ENCODE measurements around the gene ATP9A.

DNA sequence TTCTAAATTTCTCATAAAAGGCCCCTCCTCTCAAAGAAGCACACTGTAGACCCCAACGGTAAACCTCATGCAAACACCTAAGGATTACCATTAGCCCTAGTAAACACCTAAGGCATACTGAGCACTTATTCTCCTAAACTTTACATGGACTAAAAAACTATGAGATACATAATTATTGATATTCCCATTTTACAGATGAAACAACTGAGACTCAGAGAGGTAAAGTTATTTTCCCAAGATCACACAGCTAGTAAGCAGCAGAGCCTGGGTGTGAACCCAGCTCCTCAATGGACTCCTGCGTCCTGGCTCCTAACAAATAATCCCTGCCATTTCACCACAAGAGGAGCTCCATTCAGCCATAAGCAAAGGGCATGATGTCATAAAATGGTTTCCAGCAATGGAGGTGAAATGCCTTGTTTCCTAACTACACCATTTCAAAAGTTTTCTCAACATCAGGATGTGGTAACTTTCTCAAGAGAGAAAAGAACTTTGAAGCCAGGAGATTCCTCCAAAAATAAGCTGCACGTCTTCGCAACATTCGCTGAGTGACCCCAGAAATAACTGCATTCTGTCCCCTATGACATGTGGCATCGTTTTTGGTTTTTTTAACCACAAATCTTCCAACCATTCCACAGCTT lies 4.1 kb downstream of the ATP9A start:
- TF ChIP-seq CTCF (IDR thresholded peaks at IDR 0.05) (no peak), POLR2A (IDR thresholded peaks at IDR 0.05) (no peak)
